Measurements from ENCODE around the gene ZNF747.

DNA sequence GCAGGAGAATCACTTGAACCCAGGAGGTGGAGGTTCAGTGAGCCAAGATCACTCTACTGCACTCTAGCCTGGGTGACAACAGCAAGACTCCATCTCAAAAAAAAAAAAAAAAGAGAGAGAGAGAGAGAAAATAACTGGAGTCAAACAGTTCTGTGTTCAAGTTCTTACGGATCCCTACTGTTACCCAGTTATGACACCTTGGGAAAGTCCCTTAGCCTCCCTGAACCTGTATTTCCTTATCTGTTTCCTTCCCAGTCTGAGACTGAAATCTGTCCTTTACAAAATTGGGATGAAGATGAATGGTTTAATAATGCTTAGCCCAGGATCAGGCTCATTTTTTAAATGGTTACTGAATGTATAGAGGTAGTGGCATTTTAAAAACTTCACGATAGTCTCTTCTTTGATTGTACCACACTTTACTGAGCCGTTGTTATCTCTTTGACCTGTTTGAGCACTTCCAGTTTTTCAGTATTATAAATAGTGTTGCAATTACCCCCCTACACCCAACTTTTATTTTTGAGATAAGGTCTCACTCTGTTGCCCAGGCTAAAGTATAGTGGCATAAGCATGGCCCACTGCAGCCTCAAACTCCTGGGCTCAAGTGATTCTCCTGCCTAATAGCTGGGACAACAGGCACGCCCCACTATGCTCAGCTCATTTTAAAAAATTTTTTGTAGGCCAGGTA is 25.4 kb downstream of the ZNF747 start:
- TF ChIP-seq POLR2AphosphoS5 (IDR thresholded peaks at IDR 0.05) (no peak), POLR2A (IDR thresholded peaks at IDR 0.05) (no peak)
